GM18858 (cell line): Measurements from ENCODE around the gene THSD7B.

Source experiments
- ATAC-seq: cut with Tn5 transposase; IDR thresholded peaks from one replicate; pipeline ENCODE4 v1.9.1; 2021; ENCODE audit not compliant: unreplicated experiment

THSD7B gene

DNA sequence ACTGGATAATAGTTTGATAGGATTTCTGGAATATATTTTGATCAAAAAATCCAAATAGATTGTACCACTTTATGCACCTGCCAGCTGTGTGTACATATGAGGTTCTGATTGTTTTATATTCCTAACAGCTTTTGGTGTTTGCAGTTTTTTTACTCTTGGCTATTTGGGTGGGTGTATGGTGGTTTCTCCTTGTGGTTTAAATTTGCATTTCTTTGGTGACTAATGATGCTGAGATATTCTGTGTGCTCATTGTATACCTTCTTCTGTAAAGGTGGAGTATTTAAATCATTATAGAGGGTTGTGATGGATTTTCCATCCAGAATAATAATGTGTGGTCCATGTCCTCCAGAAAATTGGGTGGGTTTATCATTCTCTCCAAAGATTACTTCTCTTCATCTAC, 372.9 kb downstream of the THSD7B start:
- no peak for ATAC-seq

GRCh38 chr2:137151731-137152130, 386.4 kb downstream of the THSD7B start:
- no peak for ATAC-seq

DNA sequence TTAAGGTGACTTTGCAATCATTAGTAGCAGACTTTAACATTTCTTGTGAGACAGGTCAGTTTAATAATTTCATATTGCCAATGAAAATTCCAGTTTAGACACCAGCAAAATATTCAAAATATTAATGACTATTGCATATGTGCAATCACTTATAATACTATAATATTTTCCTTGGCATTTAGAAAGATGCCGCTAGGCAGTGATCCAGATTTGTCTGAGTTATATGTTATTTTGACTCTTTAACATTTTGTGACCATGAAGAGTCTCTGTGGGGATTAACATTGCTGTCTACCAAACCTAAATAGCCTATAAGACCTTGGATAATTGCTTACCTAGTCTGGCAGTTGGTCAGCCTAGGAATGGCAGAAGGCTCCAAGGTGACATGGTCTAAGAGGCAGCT, 389.6 kb downstream of the THSD7B start:
- no peak for ATAC-seq

DNA sequence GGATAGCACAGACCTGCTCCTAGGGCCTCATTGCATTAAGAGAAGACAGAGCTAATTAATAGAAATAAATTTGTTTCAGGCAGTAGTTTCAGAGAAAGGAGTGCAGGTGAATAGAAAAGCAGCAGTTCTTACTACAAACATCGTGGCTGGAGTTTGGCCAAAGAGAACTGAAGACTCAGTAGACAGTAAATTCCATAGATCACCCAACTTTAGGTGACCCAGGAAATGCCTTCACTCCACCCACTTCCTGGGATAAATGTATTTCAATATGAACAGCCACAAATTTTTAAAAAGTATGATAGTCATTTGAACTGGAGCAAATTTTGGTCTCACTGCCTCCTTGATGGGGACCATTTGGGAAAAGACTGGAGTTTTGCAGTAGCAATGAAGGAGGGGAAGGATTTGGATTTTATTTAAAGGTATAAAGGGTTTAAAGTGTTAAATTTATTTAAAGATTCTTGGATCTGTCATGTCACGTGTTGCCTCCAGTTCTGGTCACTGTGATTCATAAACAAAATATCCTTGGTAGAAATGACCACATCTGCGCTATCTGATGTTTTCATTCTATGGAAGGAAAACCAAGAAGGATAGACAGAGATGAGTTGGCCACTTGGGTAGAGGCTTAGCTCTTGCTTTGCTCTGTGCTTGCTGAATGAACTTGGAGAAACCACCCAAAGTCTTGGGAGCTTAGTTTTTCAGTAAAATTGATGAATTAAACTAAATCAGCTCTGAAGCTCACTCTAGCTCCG, 390.2 kb downstream of the THSD7B start:
- ATAC-seq, result no peak

GRCh38 chr2:137156221-137156844, 391.0 kb downstream of the THSD7B start:
- ATAC-seq, result no peak

- no peak for ATAC-seq
Measured at GRCh38 chr2:137157851-137158250, 392.5 kb downstream of the THSD7B start.

DNA sequence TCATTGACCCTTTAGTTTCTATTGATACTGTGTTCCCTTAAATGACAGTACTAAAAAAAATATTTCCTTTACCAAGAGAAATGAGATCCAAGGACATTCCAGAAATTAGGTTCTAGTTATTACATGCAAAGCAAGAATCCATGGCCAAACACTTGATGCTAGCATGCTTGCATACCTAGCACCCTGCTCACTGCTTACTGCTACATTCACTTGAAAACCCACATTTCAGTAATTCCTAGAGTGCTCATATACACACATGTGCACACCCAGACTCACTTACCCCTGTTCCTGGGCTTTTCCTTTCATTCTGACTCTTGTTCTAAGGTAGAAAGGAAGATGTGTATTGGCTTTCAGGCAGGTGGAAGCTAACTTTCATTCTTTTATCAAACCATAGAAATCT, 395.9 kb downstream of the THSD7B start:
- ATAC-seq, result no peak

GRCh38 chr2:137165968-137166367, 400.6 kb downstream of the THSD7B start:
- ATAC-seq, result no peak

- no peak for ATAC-seq
Measured at GRCh38 chr2:137167651-137168050, 402.3 kb downstream of the THSD7B start.

DNA sequence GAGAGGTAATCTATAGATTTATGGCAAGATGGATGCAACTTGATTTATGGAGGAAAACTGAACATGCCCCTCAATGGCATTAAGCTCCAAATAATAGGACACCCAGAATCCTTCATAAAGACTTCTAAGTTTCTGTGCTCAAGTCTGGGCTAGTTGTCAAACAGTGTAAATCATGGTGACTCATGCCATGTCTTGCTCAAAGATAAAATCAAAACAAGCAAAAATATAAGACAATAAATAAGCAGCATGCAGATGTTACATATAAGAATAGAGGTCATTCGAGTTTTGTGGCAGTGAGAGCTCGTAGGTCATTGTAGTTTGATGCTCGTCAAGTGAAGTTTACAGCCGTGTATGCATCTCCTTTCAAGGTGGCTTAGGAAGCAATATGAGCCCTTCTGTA, 403.2 kb downstream of the THSD7B start:
- no peak for ATAC-seq

DNA sequence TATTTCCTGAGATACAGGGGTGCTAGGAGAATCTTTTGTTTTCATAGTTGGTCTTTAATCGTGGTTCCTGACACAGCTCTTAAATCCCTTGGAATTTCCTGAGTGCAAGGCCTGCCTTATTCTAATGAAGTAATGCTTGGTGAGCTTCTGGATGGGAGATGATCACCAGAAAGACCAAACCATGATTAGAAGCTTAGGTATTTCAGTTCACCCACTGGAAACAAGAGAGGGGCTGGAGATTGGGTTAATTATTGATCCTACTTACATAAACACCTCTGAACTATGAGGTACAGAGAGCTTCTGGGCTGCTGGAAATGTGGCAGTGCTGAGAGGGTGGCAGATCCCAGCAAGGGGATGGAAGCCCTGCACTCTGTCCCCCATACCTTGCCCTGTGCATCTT, 406.8 kb downstream of the THSD7B start:
- ATAC-seq, result no peak

DNA sequence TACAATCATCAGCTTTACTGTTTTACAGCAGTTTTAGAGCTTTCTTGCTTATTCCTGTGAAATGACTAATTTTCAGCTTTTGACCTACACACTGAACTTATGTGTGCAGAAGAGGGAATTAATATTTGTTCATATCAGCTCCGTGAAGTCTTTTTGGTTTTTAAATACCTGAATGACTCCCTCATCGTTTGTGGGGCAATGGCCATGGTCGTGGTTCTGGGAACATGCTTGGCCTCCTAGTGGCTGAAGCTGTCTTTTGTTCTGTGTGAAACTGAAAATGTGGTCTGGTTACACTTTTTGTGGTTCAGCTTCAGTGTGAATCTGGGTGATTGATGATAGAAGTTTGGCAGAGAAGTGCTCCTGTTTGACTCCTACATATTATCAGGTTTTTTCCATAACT, 408.1 kb downstream of the THSD7B start:
- ATAC-seq, result peak; percentile 97

- ATAC-seq, result no peak
Measured at GRCh38 chr2:137175246-137175645, 409.9 kb downstream of the THSD7B start.

DNA sequence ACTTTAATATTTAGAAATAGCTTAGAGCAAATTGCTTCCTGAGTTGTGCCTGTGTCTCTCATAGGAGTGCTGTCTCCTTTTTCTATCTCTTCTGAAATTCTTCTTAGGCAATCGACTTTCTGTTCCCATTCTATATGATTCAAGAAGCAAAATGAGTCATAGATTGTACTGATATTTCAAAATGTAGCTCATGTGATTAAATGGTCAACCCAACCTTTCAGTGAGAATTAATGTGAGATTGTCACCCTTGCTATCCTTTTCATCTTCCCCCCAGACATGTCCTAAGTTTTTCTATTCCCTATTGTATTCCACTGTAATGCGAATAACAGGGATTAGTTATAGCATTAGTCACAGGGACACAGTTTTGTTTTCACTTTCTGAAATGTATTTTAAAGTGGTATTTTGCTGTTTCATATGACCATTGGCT, 413.6 kb downstream of the THSD7B start:
- no peak for ATAC-seq

- ATAC-seq, result no peak
Measured at GRCh38 chr2:137179542-137179941, 414.2 kb downstream of the THSD7B start.

DNA sequence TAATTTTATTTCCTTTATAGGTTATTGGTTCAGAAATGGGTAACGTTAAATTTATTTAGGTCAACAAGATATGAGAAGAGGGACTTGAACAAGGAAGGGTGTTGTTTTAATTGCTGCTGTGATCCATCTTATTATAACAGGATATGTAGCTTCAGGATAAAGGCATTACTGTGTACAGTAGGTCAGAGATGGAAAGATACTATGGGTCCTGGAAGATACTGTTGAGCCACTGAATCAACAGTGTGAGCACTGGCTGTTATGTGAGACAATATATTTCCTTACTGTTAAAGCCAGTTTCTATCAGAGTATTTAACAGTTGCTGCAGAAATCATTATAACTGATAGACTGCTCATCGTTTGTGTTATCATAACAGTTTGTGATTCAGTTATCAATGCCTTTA, 414.7 kb downstream of the THSD7B start:
- no peak for ATAC-seq

DNA sequence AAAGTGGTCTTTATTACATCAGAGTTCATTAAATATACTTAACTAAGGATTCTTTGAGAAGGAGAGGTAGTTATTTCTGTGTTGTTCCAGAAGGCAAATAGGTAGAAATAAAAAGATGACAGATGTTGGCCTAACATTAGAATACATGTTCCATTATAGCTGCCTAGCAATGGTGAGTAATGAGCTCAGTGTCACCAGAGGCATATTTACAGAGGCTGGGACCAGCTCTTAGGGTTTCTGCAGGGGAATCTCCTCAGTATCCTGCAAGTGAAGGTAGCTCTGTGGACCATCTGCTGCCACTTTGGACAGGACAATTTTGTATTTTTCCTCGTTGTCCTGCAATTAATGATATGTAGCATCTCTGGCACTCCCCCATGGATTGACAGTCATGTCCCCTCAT, 416.0 kb downstream of the THSD7B start:
- ATAC-seq, result no peak

- ATAC-seq, result no peak
Measured at GRCh38 chr2:137182071-137182470, 416.7 kb downstream of the THSD7B start.

DNA sequence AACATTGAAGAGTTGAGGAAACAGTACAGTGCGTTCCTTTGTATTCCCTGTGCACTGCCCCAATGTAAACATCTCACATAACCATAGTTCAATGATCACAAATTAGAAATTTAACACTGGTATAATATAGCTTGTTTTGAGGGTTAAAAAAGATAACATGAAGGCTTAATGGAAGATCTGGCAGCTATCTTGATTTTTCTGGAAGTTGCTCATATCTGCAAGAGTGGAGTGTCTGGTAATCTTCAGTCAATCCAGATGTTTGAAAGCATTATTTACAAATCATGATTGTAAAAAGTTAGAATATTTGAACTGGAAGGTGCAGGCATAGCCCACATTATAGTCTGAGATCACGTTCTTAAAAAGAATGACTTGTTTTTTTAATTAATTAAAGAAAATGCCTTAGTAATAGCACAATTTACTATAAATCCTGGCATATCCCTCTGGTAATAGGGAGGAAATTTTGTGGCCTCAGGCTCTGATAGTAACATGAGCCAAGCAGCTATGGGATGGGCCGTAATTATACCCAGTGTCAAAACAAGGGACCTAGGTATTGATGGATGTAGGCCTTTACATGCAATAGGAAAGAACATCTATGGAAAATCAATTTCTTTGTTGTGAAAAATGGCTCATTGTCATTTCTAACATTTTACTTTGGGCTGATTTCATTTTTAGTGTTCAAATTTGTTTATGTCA, 418.0 kb downstream of the THSD7B start:
- no peak for ATAC-seq

GRCh38 chr2:137185378-137186078, 420.2 kb downstream of the THSD7B start:
- no peak for ATAC-seq

- ATAC-seq, result no peak
Measured at GRCh38 chr2:137187216-137187615, 421.9 kb downstream of the THSD7B start.
